AG04450 (cell line): ENCODE results near the gene EPS15. TPM values are rescaled to one million over a fixed set of nuclear protein-coding genes. Genes with fewer than 3 reads are reported as not detected.

Experiments
- CTCF ChIA-PET: fragments of 300-600, 350-600 bp; formaldehyde crosslinking; extraction: SDS; loops from one replicate; lab custom pipeline; 2022; ENCODE audit warnings: antibody characterized with exemption, inconsistent platforms; lab: Charles Lee
- POLR2A ChIA-PET: fragments of 350-600 bp; formaldehyde crosslinking; extraction: SDS; loops from one replicate; lab custom pipeline; 2021; ENCODE audit warnings: antibody characterized with exemption, inconsistent platforms; lab: Yijun Ruan, JAX
- DNase-seq: peaks from one replicate; pipeline ENCODE4 v3.0.0-alpha.2; 2011; ENCODE audit warnings: low read depth, low spot score
- H3K27ac ChIP-seq: one replicate; pipeline ENCODE4 v1.5.1; 2012; ENCODE audit warnings: low read depth, low read length, control low read depth
- H3K27me3 ChIP-seq: one replicate; pipeline ENCODE4 v1.6.0; 2012; ENCODE audit warnings: low read length; ENCODE audit not compliant: control insufficient read depth, insufficient read depth
- H3K4me3 ChIP-seq: 2 replicates; pipeline ENCODE4 v1.5.1; 2011; ENCODE audit warnings: mild to moderate bottlenecking, low read depth, low read length, control low read depth
- H3K9me3 ChIP-seq: 2 replicates; pipeline ENCODE4 v1.5.1; 2012; ENCODE audit warnings: low read length; ENCODE audit not compliant: control insufficient read depth, insufficient read depth
- polyA plus RNA-seq: library from polyadenylated mRNA; depleted of rRNA; stranded (reverse); fragments of >200 nt; gene quantifications from 2 replicates; pipeline ENCODE4 v1.2.3, GENCODE V29; 2011
- TF ChIP-seq, protein P1 (sequence below): IDR thresholded peaks from 2 replicates; pipeline ENCODE4 v1.5.1; 2011; ENCODE audit warnings: low read depth, low read length, control low read depth, inconsistent platforms

The EPS15 gene
- polyA plus RNA-seq, 1 experiment: 55.4 TPM

DNA sequence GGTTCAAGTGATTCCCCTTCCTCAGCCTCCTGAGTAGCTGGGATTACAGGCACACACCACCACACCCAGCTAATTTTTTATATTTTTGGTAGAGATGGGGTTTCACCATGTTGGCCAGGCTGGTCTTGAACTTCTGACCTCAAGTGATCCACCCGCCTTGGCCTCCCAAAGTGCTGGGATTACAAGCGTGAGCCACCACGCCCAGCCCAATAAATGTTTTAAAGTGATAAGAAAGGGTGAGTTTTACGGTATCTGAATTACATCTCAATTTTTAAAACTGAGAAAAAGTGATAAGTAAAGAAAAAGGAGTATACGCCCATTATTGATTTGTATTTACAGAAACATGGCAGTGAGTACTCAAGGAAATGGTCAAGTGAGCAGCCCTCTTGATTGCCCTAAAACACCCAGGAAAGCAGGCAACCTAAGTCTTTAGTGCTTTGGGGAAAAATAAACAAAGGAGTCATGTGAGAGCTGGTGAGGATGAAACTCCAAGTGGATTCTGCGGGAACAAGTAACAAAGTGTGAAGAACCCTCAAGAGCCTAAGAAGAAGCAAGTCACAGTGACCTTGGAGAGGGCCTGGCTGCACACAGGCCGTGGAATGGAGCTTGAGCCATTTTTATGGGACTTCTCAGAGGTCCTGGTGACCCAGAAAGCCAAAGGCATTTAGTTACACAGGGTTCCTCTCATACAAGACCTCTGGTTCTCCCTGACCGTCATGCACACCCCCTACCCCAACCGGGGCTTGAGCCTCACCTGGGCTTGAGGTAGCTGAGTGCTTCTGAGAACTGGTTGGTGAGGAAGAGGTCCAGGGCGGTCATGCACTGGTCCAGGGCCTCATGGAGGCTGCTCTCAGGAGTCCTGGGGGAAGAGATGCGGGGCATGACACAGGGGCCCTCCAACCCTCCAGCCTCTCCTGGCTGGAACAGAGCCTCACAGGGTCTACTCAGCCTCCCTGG is 197.8 kb downstream of the EPS15 start:
- no peaks in the 10 kb centered on the region for H3K27me3 ChIP-seq
- ChIA-PET POLR2A (interaction anchor here (0.6 to 0.7 kb wide), 4 partner anchors 20 to 351 kb away, joined by 3 to 9 read pairs (median 8); no protein-coding TSS in a partner anchor), CTCF (interaction anchor here (0.7 to 1.4 kb wide), 2 partner anchors 24 to 448 kb away, joined by 4 read pairs; no protein-coding TSS in a partner anchor)
- TF ChIP-seq, protein P1, sequence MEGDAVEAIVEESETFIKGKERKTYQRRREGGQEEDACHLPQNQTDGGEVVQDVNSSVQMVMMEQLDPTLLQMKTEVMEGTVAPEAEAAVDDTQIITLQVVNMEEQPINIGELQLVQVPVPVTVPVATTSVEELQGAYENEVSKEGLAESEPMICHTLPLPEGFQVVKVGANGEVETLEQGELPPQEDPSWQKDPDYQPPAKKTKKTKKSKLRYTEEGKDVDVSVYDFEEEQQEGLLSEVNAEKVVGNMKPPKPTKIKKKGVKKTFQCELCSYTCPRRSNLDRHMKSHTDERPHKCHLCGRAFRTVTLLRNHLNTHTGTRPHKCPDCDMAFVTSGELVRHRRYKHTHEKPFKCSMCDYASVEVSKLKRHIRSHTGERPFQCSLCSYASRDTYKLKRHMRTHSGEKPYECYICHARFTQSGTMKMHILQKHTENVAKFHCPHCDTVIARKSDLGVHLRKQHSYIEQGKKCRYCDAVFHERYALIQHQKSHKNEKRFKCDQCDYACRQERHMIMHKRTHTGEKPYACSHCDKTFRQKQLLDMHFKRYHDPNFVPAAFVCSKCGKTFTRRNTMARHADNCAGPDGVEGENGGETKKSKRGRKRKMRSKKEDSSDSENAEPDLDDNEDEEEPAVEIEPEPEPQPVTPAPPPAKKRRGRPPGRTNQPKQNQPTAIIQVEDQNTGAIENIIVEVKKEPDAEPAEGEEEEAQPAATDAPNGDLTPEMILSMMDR: no peak
- DNase-seq: no peak
- no peak overlapping the region for H3K27ac ChIP-seq
- no peaks in the 10 kb centered on the region for H3K9me3 ChIP-seq
- no peak overlapping the region for H3K4me3 ChIP-seq

DNA sequence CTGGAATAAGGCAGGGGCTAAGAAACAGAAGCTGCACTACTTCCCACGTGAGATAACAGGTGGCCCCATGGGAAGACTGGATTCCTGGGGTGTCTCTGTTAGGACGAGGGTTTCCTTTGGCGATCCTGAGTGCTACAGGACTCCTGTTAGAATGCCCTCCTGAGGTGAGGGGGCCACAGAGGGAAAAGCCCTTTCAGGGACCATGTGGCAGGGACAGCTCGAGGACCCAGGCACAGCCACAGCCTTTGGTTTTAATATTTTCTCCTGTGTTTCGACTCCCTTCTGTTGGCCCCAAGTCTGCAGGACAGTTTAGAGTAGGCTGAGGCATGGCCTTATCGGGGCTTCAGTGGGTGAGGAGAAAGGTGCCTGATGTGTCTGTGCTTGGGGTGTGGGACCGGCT is 201.3 kb downstream of the EPS15 start:
- Histone ChIP-seq H3K9me3 (no peaks in the 10 kb centered on the region), H3K4me3 (no peak overlapping the region), H3K27ac (no peak overlapping the region), H3K27me3 (no peaks in the 10 kb centered on the region)
- TF ChIP-seq, protein P1: no peak
- DNase-seq: no peak
- CTCF ChIA-PET: no interaction called here
- POLR2A ChIA-PET: no interaction called here

DNA sequence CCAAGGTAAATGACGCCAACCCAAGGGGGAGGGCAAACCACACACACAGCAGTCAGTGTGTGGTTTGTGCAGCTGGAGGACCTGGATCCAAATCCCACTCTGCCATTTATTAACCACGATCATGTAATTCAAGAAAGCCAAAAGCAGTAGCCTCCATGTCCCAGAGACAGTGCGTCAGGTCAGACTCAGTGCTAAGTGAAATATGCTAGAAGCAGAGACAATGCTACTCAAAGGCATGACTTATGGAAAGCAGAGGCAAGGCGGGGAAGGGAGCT is 202.3 kb downstream of the EPS15 start:
- Histone ChIP-seq H3K27ac (no peak overlapping the region), H3K27me3 (no peaks in the 10 kb centered on the region), H3K4me3 (no peak overlapping the region), H3K9me3 (no peaks in the 10 kb centered on the region)
- ChIA-PET POLR2A (no interaction called here), CTCF (interaction anchor here (2.3 kb wide), 1 partner anchor 20 kb away, joined by 5 read pairs; no protein-coding TSS in a partner anchor)
- TF ChIP-seq, protein P1: no peak
- DNase-seq: no peak

DNA sequence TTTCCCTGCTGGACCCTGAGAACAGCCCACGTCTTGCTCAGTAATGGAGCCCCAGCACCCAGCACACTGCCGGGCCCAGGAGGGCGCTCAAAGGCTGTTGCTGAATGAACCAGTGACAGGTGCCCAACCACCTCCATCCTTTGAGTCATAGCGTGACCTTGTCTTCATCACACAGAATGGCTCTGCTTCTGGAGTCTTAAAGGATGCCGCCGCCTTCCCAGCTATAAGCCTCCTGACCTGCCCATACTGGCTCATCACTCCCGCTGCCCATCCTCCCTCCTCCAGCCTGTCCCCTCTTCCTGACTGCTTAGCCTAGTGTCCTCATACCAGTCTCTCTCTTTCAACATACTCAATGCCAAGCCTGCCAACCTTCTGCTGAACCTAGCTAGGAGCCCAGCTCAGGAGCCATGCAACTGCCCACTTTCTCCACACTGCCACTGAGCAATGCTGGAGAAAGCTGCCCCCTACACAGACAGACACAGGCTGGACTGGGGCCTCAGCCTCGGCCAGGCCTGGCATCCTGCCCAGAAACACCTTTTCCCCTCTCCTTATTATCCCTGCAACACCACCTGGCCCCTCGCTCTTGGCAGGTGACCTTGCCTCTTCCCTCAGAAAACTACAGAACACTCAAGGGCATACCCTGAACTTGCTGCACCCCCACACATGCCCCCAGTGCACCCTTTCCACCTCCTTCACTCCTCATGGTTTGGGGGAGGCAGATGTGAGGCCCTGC is 202.8 kb downstream of the EPS15 start:
- no peaks in the 10 kb centered on the region for H3K27me3 ChIP-seq
- TF ChIP-seq, protein P1: no peak
- ChIA-PET POLR2A (no interaction called here), CTCF (interaction anchor here (2.3 kb wide), 1 partner anchor 20 kb away, joined by 5 read pairs; no protein-coding TSS in a partner anchor)
- H3K4me3 ChIP-seq: no peak overlapping the region
- H3K9me3 ChIP-seq: no peaks in the 10 kb centered on the region
- H3K27ac ChIP-seq: no peak overlapping the region
- DNase-seq: no peak
